ENCODE data around the gene PITRM1. TPM values are rescaled to one million over a fixed set of nuclear protein-coding genes. Genes with fewer than 3 reads are reported as not detected.

Gene PITRM1
- total RNA-seq, 1 donor: 84.6 TPM

DNA sequence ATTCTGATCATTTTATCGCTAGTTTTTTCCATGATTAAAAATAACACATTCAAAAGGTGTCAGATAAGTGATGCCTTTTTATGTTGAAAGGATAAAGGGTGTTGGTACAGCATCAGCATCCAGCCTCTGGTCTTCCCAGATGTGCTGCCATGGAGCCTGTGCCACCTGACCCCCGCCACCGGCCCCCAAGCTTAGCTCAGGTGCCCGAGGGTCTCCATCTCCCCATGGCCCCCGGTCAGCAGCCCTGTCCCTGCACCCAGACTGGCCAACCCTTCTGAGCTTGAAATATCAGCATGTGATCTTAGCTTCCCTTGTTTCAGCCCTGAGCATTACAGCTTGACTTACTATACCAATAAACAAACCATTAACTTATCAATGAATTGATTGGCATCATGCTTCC is 80.7 kb downstream of the PITRM1 start:
- H3K4me3 ChIP-seq (ENCODE audit: low read depth, low read length): no peak overlapping the region
- TF ChIP-seq, protein P1, sequence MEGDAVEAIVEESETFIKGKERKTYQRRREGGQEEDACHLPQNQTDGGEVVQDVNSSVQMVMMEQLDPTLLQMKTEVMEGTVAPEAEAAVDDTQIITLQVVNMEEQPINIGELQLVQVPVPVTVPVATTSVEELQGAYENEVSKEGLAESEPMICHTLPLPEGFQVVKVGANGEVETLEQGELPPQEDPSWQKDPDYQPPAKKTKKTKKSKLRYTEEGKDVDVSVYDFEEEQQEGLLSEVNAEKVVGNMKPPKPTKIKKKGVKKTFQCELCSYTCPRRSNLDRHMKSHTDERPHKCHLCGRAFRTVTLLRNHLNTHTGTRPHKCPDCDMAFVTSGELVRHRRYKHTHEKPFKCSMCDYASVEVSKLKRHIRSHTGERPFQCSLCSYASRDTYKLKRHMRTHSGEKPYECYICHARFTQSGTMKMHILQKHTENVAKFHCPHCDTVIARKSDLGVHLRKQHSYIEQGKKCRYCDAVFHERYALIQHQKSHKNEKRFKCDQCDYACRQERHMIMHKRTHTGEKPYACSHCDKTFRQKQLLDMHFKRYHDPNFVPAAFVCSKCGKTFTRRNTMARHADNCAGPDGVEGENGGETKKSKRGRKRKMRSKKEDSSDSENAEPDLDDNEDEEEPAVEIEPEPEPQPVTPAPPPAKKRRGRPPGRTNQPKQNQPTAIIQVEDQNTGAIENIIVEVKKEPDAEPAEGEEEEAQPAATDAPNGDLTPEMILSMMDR (IDR thresholded peaks at IDR 0.05; ENCODE audit: insufficient read depth, low read depth, low read length): no peak
- no peak for DNase-seq (ENCODE audit: low read depth)

DNA sequence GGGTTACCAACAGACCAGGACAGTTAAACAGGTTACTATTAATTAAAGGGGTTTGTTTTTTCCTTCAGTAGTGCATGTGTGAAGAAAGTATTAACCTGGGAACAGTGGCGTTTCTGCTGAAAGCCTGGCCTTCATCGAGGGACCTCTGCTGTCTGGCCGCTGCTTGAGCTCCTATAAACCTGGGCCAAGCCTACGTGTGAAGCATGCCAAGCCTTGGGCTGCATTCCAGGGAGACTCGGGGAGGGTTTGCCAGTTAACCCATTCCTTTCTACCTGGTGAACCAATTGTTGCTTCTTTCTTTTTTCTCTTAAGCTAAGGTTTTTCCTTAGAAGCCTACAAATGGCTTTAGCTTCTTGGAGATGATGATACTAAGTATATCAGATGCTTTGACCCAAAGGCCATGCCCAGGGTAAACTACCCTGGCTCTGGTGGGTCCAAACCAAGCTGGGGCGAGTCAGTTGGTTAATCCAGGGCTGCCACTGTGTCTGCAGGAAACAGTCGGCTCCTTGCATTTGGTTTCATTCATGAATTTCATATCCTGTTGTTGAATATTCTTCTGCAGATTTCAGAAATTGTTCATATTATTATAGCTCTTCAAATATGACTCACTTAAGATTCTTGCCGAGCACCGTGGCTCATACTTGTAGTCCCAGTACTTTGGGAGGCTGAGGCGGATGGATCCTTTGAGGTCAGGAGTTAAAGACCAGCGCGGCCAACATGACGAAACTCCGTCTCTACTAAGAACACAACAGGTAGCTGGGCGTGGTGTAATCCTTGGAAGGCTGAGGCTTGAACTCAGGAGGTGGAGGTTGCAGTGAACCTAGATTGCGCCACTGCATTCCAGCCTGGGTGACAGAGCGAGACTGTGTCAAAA is 81.4 kb downstream of the PITRM1 start:
- DNase-seq (ENCODE audit: low read depth): peak; percentile 87
- H3K4me3 ChIP-seq (ENCODE audit: low read depth, low read length): no peak overlapping the region
- TF ChIP-seq, protein P1 (IDR thresholded peaks at IDR 0.05; ENCODE audit: insufficient read depth, low read depth, low read length): no peak

DNA sequence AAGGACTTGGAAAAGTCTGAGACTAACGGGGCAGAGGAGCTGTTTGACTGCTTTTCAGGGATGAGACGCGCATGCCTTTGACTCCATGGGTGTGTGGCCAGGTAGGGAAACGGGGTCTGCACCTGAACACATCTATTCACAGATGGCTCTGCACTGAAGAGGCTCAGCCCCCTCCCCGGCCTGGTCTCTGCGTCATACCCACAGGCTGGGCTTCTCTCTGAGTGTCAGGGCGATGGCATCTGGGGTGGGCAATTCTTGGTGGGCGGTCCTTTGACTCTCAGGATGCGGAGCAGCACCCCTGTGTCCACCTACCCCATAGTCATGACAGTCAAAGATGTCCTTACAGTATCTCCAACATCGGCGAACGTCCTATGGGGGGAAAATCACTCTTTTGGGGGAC is 82.2 kb downstream of the PITRM1 start:
- DNase-seq (ENCODE audit: low read depth): no peak
- TF ChIP-seq, protein P1 (IDR thresholded peaks at IDR 0.05; ENCODE audit: insufficient read depth, low read depth, low read length): no peak
- no peak overlapping the region for H3K4me3 ChIP-seq (ENCODE audit: low read depth, low read length)

Other genes starting within 250 kb of the PITRM1 start
- 120 and 145 TPM in 2 replicates for gene PFKP, start 105.2 kb downstream of the PITRM1 start, total RNA-seq